Forelimb muscle (tissue), 1 donor: ENCODE measurements around the gene RNU1-3. TPM values are rescaled to one million over a fixed set of nuclear protein-coding genes. Genes with fewer than 3 reads are reported as not detected.
"Not testable (repeated sequence)": the region's sequence is repeated elsewhere in the genome, so short reads cannot be mapped to it uniquely, and the experiment has no call there.

Experiments used
- DNase-seq: peaks from one replicate; pipeline ENCODE4 v3.0.0-alpha.2; 2013; ENCODE audit warnings: low read depth
- polyA plus RNA-seq: library from polyadenylated mRNA; unstranded; fragments of 120-200 nt; gene quantifications from one replicate; pipeline ENCODE4 v1.2.1, GENCODE V29; 2013; ENCODE audit not compliant: insufficient read length

Gene RNU1-3
- polyA plus RNA-seq = not detected

- not testable (repeated sequence) for DNase-seq
Measured at GRCh38 chr1:16666502-16667413, at the start of gene RNU1-3. RNU1-3 (minus strand) TSS chr1:16666948.

GRCh38 chr1:16713480-16713879 lies 46.7 kb upstream of the RNU1-3 start:
- not testable (repeated sequence) for DNase-seq

GRCh38 chr1:16712984-16713383 lies 46.2 kb upstream of the RNU1-3 start:
- not testable (repeated sequence) for DNase-seq

- not testable (repeated sequence) for DNase-seq
Measured at GRCh38 chr1:16712582-16712981, 45.8 kb upstream of the RNU1-3 start.

GRCh38 chr1:16712131-16712530 lies 45.4 kb upstream of the RNU1-3 start:
- not testable (repeated sequence) for DNase-seq

- DNase-seq = not testable (repeated sequence)
Measured at GRCh38 chr1:16710618-16711017, 43.9 kb upstream of the RNU1-3 start.

GRCh38 chr1:16709659-16710087 lies 42.9 kb upstream of the RNU1-3 start:
- DNase-seq = not testable (repeated sequence)

GRCh38 chr1:16708704-16709103 lies 42.0 kb upstream of the RNU1-3 start:
- not testable (repeated sequence) for DNase-seq

- DNase-seq = not testable (repeated sequence)
Measured at GRCh38 chr1:16707130-16708093, 40.7 kb upstream of the RNU1-3 start.

- DNase-seq = not testable (repeated sequence)
Measured at GRCh38 chr1:16706302-16706701, 39.6 kb upstream of the RNU1-3 start.

- not testable (repeated sequence) for DNase-seq
Measured at GRCh38 chr1:16704502-16705100, 37.9 kb upstream of the RNU1-3 start.

GRCh38 chr1:16704076-16704475 lies 37.3 kb upstream of the RNU1-3 start:
- DNase-seq = not testable (repeated sequence)

- not testable (repeated sequence) for DNase-seq
Measured at GRCh38 chr1:16703602-16704001, 36.9 kb upstream of the RNU1-3 start.

- not testable (repeated sequence) for DNase-seq
Measured at GRCh38 chr1:16703141-16703540, 36.4 kb upstream of the RNU1-3 start.

- DNase-seq = not testable (repeated sequence)
Measured at GRCh38 chr1:16702280-16702679, 35.5 kb upstream of the RNU1-3 start.

- not testable (repeated sequence) for DNase-seq
Measured at GRCh38 chr1:16701189-16701588, 34.4 kb upstream of the RNU1-3 start.

GRCh38 chr1:16700138-16700895 lies 33.6 kb upstream of the RNU1-3 start:
- not testable (repeated sequence) for DNase-seq

GRCh38 chr1:16699440-16699839 lies 32.7 kb upstream of the RNU1-3 start:
- not testable (repeated sequence) for DNase-seq

GRCh38 chr1:16697152-16697551 lies 30.4 kb upstream of the RNU1-3 start:
- DNase-seq = not testable (repeated sequence)

GRCh38 chr1:16696507-16697150 lies 29.9 kb upstream of the RNU1-3 start:
- not testable (repeated sequence) for DNase-seq
